Activated naive CD4-positive, alpha-beta T cell treated with anti-CD3 and anti-CD28 coated beads, Interleukin-2, amount 50 U/mL, for 16 hours (primary cell): ENCODE results near the gene NALF2.

ENCODE experiments used
- DNase-seq: peaks from one replicate; pipeline ENCODE4 v3.0.0-alpha.2; 2020

NALF2 gene

GRCh38 chrX:69503782-69504625, at the start of gene NALF2:
TSS of gene NALF2 (plus strand) at chrX:69504326. CDS start at chrX:69505283, 957 bp downstream.
- peak; percentile 57 for DNase-seq

GRCh38 chrX:69457756-69458155, 46.4 kb upstream of the NALF2 start:
- no peak for DNase-seq

DNA sequence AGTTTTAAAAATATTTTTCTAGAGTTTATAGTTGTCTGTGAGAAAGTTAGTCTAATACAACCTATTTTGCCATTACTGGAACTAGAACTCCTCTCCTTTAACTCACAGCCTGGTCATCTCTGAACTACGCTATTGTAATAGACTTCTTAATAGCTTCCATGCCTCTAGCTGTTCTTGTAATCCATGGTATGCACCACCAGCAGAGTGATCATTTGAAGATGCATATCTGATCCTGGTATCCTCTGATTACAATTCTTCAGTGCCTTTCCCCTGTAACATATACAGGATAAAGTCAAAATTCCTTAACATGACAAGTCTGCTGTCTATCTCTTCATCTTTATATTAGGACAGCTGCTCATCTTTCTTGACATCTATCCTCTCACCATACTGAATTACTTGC, 37.6 kb upstream of the NALF2 start:
- DNase-seq, result no peak

GRCh38 chrX:69469975-69470374, 34.2 kb upstream of the NALF2 start:
- DNase-seq, result no peak

GRCh38 chrX:69489625-69490024, 14.5 kb upstream of the NALF2 start:
- DNase-seq, result no peak

- DNase-seq, result peak; percentile 39
These were observed 10.9 kb upstream of the NALF2 start for GRCh38 chrX:69493193-69493592.

DNA sequence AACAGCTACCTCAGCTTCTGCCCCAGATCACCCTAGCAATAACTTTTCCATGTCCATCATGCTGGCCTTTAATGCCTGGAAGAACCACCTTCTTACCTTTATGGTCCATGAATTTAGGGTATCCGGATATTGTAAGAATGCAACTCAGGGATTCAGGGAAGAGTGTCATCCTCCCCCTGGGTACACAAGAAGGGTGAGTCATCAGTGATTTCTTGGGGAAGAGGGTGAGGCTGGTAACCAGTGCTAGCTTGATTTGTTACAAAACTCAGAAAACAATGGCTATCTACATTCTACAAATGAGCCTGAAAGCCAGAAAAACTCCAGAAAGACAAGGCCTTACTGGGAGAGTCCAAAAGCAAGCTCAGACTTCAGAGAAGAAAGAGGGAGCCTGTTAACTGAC, 10.4 kb upstream of the NALF2 start:
- no peak for DNase-seq

- DNase-seq, result no peak
These were observed 7.9 kb upstream of the NALF2 start for GRCh38 chrX:69496183-69496582.

DNA sequence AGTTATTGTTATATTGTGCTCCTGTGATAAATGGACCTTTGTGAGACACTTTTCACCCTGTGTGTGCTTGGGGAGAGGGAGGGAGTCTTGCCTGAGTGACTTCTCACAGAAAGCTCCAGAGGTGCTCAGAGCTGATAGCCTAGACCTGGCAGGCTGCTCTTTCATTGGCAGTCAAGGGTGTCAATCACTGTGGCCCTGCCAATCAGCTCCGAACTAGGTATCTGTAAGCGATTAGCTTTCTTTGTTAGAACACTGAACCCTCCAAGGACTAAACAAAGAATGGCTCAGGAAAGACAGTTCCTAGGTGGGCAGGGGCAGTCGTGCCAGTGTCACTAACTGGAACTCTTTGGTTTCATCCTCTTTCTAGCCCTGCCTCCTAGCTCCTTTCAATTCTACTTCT, 2.7 kb upstream of the NALF2 start:
- no peak for DNase-seq

GRCh38 chrX:69503228-69503781, 821 bp upstream of the NALF2 start:
- peak; percentile 11 for DNase-seq

- no peak for DNase-seq
These were observed 793 bp downstream of the NALF2 start for GRCh38 chrX:69504626-69505612.

DNA sequence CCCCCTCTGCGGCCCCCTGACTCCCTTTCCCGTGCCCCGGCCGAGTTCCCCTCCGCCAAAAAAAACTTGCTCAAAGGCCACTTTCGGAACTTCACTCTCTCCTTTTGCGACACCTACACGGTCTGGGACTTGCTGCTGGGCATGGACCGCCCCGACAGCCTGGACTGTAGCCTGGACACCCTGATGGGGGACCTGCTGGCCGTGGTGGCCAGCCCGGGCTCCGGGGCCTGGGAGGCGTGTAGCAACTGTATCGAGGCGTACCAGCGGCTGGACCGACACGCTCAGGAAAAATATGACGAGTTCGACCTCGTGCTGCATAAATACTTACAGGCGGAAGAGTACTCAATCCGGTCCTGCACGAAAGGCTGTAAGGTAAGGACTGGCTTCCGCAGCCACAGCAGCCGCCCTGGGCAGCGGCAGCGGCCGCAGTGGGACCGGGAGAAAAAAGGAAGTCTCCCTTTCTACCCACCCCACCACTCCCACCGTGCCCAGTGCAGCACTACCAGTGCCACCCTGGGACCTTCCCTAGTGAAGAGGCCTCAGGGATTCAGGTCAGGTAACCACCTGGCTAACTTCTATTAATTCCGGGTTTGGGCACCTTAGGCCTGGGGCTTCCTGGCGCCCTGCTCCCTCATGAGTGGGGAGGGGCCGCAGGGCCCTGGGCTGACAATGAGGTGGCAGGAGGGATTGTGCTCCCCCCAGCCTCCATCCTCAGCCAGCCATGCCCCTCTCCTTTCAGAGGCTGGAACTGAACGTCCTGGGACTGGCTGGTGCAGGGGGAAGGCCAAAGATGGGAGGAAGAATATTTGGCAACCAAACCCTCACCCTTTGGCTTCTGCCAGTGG, 1.9 kb downstream of the NALF2 start:
- DNase-seq, result no peak

DNA sequence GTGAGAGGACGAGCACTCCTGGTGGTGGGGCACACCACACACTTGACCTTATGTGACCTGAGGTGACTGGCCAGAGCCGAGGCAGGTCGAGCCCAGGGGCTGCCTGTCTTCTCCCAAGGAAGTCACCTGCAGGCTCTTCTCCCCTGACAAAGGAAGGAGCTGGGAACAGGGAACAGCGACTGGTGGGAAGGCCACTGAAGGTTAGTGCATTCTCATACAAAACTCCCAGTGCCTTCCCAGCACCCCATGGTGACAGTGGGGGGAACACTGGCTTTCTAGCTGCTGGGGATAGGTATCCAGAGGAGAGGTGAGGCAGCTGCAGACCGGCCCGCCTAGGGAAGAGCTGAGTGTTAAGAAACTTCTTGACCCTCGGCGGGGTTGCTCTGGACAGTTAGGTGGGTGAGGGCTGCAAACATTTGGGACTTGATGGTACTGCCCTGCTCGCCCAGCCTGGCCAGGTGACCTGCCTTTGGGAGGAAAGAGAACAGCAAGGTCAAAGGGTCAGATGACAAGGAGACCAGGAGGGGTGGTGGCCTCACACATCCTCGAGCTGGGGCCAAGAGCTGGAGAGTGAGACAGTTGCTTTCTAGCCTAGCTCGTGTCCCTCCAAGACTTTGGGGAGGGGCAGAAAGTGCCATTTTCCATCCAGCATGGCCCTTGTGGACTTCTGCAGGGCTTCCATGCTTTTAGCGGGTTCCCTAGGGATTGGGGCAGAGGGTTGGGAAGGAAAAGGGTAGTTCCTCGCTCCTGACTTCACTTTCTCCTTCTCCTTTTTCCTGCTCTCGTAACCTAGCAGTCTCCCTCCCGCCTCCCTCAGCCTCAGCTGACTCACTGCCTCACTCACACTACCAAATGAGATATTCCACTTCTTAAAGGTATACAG, 2.7 kb downstream of the NALF2 start:
- DNase-seq, result no peak

GRCh38 chrX:69507500-69507789, 3.3 kb downstream of the NALF2 start:
- no peak for DNase-seq

DNA sequence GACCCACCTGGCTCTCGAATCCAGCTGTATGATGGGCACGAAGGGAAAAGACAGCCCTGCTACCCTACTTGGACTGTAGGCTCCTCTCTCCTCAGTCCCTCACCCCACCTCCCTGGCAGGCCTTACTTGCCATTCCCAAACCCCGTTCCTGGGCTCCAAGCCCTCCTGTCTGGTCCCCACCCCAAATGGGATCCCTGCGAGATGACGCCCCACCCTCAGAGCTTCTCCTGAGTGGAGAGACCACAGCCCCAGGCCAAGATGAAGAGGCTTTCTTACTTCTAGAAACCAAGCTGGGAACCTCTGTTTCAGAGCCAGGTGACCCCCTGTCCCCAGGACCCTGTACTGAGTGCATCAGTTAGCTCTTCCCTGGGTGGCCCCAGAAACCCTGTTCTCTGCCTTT, 4.5 kb downstream of the NALF2 start:
- no peak for DNase-seq

GRCh38 chrX:69510137-69510715, 6.1 kb downstream of the NALF2 start:
- DNase-seq, result no peak

- no peak for DNase-seq
These were observed 6.9 kb downstream of the NALF2 start for GRCh38 chrX:69510914-69511513.

DNA sequence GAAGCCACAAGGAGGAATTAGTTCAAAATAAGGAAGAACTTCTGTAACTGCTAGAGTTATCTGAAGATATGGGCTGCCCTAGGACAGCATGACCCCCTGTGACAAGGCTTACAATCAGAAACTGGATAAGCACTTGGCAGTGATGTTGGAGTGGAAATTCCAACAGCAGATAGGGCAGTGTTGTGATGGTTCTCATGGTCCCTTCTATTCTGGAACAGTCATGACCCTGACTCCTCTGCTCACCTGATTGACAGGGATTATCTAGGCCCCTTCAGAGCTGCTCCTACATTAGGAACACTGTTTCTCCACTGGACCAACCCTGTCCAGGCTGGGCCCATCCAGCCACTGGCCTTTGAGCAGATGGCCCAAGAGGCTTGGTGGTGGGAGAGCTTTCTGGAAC, 17.9 kb downstream of the NALF2 start:
- DNase-seq, result no peak

DNA sequence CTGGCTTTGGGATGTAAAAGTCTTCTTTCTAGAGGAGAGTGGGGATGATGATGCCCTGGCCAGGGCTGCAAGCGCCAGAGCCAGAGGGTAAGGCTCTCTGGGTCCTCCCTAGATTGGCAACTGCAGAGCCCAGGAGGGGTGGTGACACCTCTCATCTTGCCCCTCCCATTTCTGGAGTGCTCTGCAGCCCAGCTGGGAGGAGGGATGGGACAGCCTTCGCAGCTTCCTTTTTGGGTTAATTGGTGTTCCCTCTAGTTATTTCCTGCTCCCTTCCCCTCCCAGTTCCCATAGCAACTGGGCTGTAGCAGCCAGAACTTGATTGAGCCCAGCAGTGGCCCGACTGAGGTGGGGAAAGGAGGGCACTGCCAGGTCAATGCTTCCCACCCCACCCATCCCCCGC, 19.2 kb downstream of the NALF2 start:
- no peak for DNase-seq

DNA sequence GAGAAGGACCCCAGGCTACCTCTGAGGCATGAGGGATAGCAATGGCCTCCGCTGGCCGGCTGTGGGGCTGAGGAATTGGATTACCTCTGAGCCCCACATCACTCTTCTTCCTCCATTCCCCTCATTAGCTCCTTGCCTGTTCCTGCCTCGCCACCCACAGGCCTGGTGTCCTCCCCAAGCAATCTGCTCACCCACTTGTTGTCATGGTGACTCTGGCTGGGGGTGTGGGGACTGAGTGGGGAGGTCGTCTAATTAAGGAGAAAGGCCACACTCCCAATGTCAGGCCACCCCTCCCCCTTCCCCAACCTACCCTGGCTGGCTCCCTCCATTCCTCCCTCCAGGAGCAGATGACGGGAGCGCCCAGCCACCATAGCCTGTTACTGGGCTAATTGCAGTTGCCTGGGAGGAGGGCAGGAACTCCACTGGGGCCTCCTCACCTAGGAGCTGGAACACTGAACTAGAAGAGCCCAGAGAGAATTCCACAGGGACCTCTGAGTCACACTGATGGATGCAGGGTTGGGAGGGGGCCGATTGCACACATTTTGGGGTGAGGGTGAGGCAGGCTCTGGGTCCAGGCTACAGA, 20.7 kb downstream of the NALF2 start:
- DNase-seq, result no peak
